GM13976 (cell line): Measurements from ENCODE around the gene SMG7.

Experiments
- DNase-seq: peaks from one replicate; pipeline ENCODE4 v3.0.0; 2012; ENCODE audit warnings: low spot score
- in situ Hi-C: fragments of 300-500 bp; cut with MboI; formaldehyde crosslinking; loops from one replicate; pipeline ENCODE4 v1.12.0; 2022; ENCODE audit warnings: low sequenced_read_pairs, mixed read lengths, inconsistent platforms; ENCODE audit not compliant: unreplicated experiment
- TF ChIP-seq, protein P1 (sequence below): IDR thresholded peaks from 2 replicates; pipeline ENCODE4 v1.5.1; 2012; ENCODE audit warnings: borderline replicate concordance, mild to moderate bottlenecking; ENCODE audit not compliant: insufficient read depth; ENCODE audit errors: extremely low read depth, missing control alignments, control extremely low read depth

The SMG7 gene

DNA sequence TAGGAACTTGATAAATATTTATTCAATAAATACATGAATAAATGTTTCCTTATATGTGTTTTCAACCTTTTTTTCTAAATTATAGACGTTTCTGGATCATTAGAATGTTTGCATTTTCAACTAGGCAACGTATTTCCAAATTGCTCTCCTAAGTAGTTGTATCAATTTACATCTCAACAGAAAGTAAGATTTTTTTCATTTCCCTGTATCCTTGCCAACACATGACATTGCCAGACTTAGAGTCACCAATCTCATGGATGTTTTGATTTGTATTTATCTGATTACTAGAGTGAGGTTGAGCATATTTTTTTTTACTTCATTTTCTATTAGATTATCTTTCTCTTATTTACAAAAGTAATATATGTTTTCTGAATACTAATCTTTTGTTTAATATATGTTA lies 22.2 kb upstream of the SMG7 start:
- TF ChIP-seq, protein P1, sequence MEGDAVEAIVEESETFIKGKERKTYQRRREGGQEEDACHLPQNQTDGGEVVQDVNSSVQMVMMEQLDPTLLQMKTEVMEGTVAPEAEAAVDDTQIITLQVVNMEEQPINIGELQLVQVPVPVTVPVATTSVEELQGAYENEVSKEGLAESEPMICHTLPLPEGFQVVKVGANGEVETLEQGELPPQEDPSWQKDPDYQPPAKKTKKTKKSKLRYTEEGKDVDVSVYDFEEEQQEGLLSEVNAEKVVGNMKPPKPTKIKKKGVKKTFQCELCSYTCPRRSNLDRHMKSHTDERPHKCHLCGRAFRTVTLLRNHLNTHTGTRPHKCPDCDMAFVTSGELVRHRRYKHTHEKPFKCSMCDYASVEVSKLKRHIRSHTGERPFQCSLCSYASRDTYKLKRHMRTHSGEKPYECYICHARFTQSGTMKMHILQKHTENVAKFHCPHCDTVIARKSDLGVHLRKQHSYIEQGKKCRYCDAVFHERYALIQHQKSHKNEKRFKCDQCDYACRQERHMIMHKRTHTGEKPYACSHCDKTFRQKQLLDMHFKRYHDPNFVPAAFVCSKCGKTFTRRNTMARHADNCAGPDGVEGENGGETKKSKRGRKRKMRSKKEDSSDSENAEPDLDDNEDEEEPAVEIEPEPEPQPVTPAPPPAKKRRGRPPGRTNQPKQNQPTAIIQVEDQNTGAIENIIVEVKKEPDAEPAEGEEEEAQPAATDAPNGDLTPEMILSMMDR = no peak
- DNase-seq = no peak
- in situ Hi-C loops = no loop called here

DNA sequence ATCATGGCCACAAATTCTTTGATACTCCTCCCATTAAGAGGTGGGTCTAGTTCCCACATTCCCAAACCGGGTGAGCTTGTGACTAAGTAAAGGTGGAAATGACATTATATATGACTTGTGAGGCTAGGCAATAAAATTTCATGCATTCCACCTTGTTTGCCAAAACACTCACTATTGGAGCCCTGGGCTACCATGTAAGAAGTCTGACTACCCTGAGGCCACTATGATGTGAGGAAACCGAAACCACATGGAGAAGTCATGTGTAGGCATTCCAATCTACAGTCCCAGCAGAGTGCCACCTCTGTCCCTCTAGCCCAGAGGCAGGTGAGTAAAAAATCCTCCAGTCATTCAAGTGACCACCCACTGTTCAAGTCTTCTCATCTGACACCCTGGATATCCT lies 17.9 kb upstream of the SMG7 start:
- TF ChIP-seq, protein P1 = no peak
- in situ Hi-C loops = no loop called here

DNA sequence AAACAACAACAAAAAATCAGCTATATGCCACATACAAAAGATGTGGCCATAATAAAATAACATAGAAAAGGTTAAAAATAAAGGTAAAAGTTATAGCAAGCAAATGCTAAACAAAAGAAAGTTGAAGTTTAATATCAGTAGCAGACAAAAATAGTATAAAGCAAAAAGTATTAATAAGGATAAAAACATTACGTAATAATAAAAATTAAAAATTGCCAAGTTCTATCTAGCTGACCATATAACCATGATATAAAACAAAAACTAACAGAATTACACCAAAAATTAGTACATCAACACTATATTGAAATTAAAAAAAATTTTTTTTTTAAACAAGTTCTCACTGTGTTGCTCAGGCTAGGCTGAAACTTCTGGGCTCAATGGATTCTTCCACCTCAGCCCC lies 15.5 kb upstream of the SMG7 start:
- no peak for DNase-seq
- TF ChIP-seq, protein P1 = no peak
- in situ Hi-C loops = no loop called here

More for the DNA sequence above, 17.9 kb upstream of the SMG7 start:
- no peak for DNase-seq

DNA sequence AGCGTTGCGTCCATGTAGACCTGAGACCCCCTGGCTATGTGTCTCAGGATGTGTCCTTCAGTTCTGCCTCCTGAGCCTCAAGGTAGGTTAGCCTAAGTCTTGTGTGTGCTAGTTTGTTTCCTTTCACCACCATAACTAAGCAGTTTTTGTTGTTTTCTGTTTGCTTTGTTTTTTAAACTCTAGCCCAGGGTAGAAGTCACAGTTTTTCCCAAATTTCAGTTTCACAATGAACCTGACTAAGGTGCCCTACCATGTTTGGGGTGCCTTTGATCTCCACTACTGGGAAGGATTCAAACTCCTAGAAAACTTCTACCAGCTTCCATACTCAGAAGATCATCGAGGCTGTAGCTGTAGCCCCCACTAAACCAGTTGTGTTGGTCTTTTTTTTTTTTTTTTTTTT lies 14.8 kb upstream of the SMG7 start:
- in situ Hi-C loops = no loop called here
- no peak for DNase-seq
- TF ChIP-seq, protein P1 = no peak

DNA sequence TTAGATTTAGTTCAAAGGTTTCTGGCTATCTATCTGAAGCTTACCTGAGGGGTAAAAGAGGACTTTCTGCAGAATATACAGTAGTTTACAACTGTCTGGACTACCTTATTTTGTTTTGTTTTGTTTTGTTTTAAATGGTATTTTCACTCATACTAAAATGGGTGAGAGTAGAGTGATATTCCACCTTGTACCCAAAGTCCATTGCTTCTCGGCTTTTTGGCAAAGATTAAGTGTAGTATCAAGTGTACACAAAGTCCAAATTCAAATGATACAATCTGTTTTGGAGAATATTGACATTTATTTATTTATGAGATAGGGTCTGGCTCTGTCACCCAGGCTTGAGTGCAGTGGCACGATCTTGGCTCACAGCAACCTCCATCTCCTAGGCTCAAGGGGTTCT lies 11.7 kb upstream of the SMG7 start:
- in situ Hi-C loops = no loop called here

DNA sequence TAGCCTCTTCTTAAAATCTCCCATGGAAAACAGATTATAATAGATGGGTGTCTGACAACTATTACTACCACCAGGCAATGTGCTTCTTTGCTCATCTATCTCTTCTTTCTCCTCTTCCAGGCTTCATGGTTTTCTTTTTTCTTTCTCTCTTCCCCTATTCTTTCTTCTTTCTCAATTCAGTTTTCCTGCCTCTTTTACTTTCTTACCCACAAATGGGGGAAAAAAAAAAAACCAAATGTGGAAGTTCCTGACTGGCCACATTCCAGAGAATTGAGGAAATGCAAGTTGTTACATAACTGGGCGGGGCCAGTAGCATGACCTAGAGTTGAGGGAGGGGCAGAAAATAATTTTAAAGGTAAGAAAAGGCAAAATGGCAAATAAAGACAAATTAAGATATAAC lies 10.9 kb upstream of the SMG7 start:
- TF ChIP-seq, protein P1 = no peak
- no peak for DNase-seq
- in situ Hi-C loops = no loop called here

More for the DNA sequence above, 11.7 kb upstream of the SMG7 start:
- TF ChIP-seq, protein P1 = no peak
- no peak for DNase-seq

DNA sequence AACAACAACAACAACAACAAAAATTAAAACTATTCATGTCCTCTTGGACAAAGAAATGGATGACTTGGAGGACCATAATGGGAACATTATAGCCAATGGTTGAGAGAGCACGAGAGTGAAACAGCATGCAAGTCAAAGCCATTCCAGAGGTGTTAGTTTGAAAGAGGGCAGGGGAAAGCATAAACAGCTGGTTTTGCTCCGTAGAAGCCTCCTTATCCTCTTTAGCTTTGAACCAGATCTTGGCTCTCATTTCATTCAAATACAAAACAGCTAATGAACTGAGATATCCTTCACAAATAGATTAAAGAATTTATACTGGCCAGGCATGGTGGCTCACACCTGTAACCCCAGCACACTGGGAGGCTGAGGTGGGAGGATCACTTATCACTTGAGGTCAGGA lies 8.7 kb upstream of the SMG7 start:
- in situ Hi-C loops = no loop called here
- TF ChIP-seq, protein P1 = no peak
- DNase-seq = no peak
